SKM-1 treated with dmso at 0.1 percent for 144 hours (cell line): ENCODE data around the gene NAMPT.
"Not testable (repeated sequence)": the region's sequence is repeated elsewhere in the genome, so short reads cannot be mapped to it uniquely, and the experiment has no call there.

Experiments used
- DNase-seq: peaks from one replicate; lab custom pipeline; 2025; ENCODE audit not compliant: unreplicated experiment; lab: John Stamatoyannopoulos, UW

The NAMPT gene

GRCh38 chr7:106234425-106234824, 50.4 kb downstream of the NAMPT start:
- no peak for DNase-seq

GRCh38 chr7:106231856-106232490, 52.8 kb downstream of the NAMPT start:
- DNase-seq, result no peak

- DNase-seq, result no peak
Observed at GRCh38 chr7:106225856-106226255, 58.9 kb downstream of the NAMPT start.

- DNase-seq, result no peak
Observed at GRCh38 chr7:106224797-106225196, 60.0 kb downstream of the NAMPT start.

- DNase-seq, result no peak
Observed at GRCh38 chr7:106223156-106223555, 61.6 kb downstream of the NAMPT start.

GRCh38 chr7:106222545-106222944, 62.2 kb downstream of the NAMPT start:
- no peak for DNase-seq

- DNase-seq, result no peak
Observed at GRCh38 chr7:106220307-106220706, 64.5 kb downstream of the NAMPT start.

GRCh38 chr7:106219170-106219569, 65.6 kb downstream of the NAMPT start:
- DNase-seq, result no peak

- no peak for DNase-seq
Observed at GRCh38 chr7:106218546-106218945, 66.2 kb downstream of the NAMPT start.

GRCh38 chr7:106216923-106217542, 67.8 kb downstream of the NAMPT start:
- no peak for DNase-seq

- no peak for DNase-seq
Observed at GRCh38 chr7:106216517-106216922, 68.3 kb downstream of the NAMPT start.

GRCh38 chr7:106215868-106216516, 68.8 kb downstream of the NAMPT start:
- DNase-seq, result no peak

- DNase-seq, result not testable (repeated sequence)
Observed at GRCh38 chr7:106208944-106209343, 75.8 kb downstream of the NAMPT start.

GRCh38 chr7:106206826-106207541, 77.8 kb downstream of the NAMPT start:
- DNase-seq, result no peak

GRCh38 chr7:106205621-106206222, 79.1 kb downstream of the NAMPT start:
- DNase-seq, result no peak

- no peak for DNase-seq
Observed at GRCh38 chr7:106203473-106203872, 81.3 kb downstream of the NAMPT start.

GRCh38 chr7:106201164-106201563, 83.6 kb downstream of the NAMPT start:
- DNase-seq, result no peak

GRCh38 chr7:106199813-106200364, 84.9 kb downstream of the NAMPT start:
- no peak for DNase-seq

GRCh38 chr7:106199024-106199423, 85.8 kb downstream of the NAMPT start:
- DNase-seq, result no peak
